K562 (cell line): ENCODE results near the gene CRLF1. TPM values are rescaled to one million over a fixed set of nuclear protein-coding genes. Genes with fewer than 3 reads are reported as not detected.

ENCODE experiments used
- BCOR ChIP-seq: fragments of 450-650 bp; IDR thresholded peaks from 2 replicates; pipeline ENCODE4 v1.6.1; 2016
- HDAC3 ChIP-seq: fragments of 450-650 bp; IDR thresholded peaks from 2 replicates; pipeline ENCODE4 v1.6.1; 2018; ENCODE audit warnings: borderline replicate concordance, mild to moderate bottlenecking, moderate library complexity; ENCODE audit not compliant: partially characterized antibody
- IRF1 ChIP-seq: sonication (generic); formaldehyde crosslinking; IDR thresholded peaks from 2 replicates; pipeline ENCODE4 v1.8.0; 2022; ENCODE audit warnings: missing genetic modification reagents, mild to moderate bottlenecking, borderline replicate concordance
- RAD21 ChIP-seq, 2 experiments: fragments of 250-450 bp in 1 of 2; fragments of 450-650 bp in 1 of 2; sonication (Bioruptor Pico) in 1 of 2; formaldehyde crosslinking in 1 of 2; IDR thresholded peaks in 1 of 2; conservative IDR thresholded peaks in 1 of 2; 2 replicates each; pipeline versions ENCODE4 v1.4.0 to v1.8.0; 2020 to 2022; ENCODE audit warnings: mild to moderate bottlenecking in 2 of 2, moderate library complexity in 1 of 2
- RFX1 ChIP-seq: fragments of 450-650 bp; IDR thresholded peaks from 2 replicates; pipeline ENCODE4 v1.6.1; 2016; ENCODE audit warnings: mild to moderate bottlenecking, moderate library complexity
- SIN3A ChIP-seq, 2 experiments: fragments of 150-350 bp in 1 of 2; IDR thresholded peaks; 2 replicates each; pipeline ENCODE4 v1.6.1; 2011 to 2016; ENCODE audit warnings: borderline replicate concordance in 2 of 2, low read depth in 2 of 2, low read length in 2 of 2, mild to moderate bottlenecking in 2 of 2, moderate library complexity in 2 of 2; ENCODE audit not compliant: control insufficient read depth in 1 of 2
- WHSC1 ChIP-seq: IDR thresholded peaks from one replicate; pipeline ENCODE4 v1.6.1; 2012; ENCODE audit warnings: low read length, control low read depth, inconsistent platforms
- ZBTB34 ChIP-seq: fragments of 250-450 bp; sonication (Bioruptor Pico); IDR thresholded peaks from 2 replicates; pipeline ENCODE4 v1.8.0; 2021; ENCODE audit warnings: mild to moderate bottlenecking, moderate library complexity
- ZBTB40 ChIP-seq, 2 experiments: fragments of 450-650 bp in 1 of 2; sonication (generic) in 1 of 2; formaldehyde crosslinking in 1 of 2; IDR thresholded peaks; 2 replicates each; pipeline versions ENCODE4 v1.7.1 to v1.9.0; 2016 to 2022; ENCODE audit warnings: inconsistent platforms in 1 of 2, mild to moderate bottlenecking in 1 of 2, missing genetic modification reagents in 1 of 2
- ZNF24 ChIP-seq: fragments of 450-650 bp; IDR thresholded peaks from 2 replicates; pipeline ENCODE4 v1.6.1; 2016
- ZNF518B ChIP-seq: fragments of 250-450 bp; sonication (Bioruptor Pico); IDR thresholded peaks from 2 replicates; pipeline ENCODE4 v1.5.0; 2021; ENCODE audit warnings: mild to moderate bottlenecking, moderate library complexity
- polyA plus RNA-seq, 8 experiments: library from polyadenylated mRNA; depleted of rRNA in 4 of 8; stranded (reverse) in 5 of 8; unstranded in 3 of 8; fragments of >200 nt; fragmentation: Nextera tagmentation in 2 of 8; fragmentation: Illumina TruSeq in 1 of 8; extraction: Ambion mirVana in 2 of 8; extraction: Trizol in 1 of 8; gene quantifications; 2 replicates each; pipeline versions ENCODE4 v1.2.1 to v1.2.3, GENCODE V29; 2011 to 2014; ENCODE audit warnings: inconsistent platforms in 1 of 8, missing spikeins in 1 of 8
- total RNA-seq, 7 experiments: library from RNA; depleted of rRNA in 6 of 7; stranded (reverse); fragments of >200 nt in 6 of 7; fragmentation: Illumina TruSeq in 2 of 7; extraction: Trizol in 2 of 7; gene quantifications; 2 replicates each; pipeline versions ENCODE4 v1.2.1 to v1.2.3, GENCODE V29; 2011 to 2021; ENCODE audit warnings: low replicate concordance in 1 of 7

Gene CRLF1
- total and polyA plus RNA-seq, 9 of the 15 experiments (the other 6 are each of a cell fraction or from before 2014, with no cell fraction given) = 0.85 to 3.6 (median 1.7) TPM

- TF ChIP-seq ZBTB40 (IDR thresholded peaks at IDR 0.05) = peak; percentile 67
- TF ChIP-seq ZBTB40 (CRISPR knock-in tag; IDR thresholded peaks at IDR 0.05) = no peak
- TF ChIP-seq ZNF24 = no peak
- no peak for TF ChIP-seq SIN3A (IDR thresholded peaks at IDR 0.05; ENCODE audit: borderline replicate concordance in 2 of 2, control insufficient read depth in 1 of 2, low read depth in 2 of 2, low read length in 2 of 2)
- TF ChIP-seq IRF1 (CRISPR knock-in tag) = no peak
- TF ChIP-seq WHSC1 = no peak
- TF ChIP-seq ZBTB34 (CRISPR knock-in tag) = no peak
- peak in 1 of 2 experiments; percentile 32; a peak in 1 of 4 replicates for TF ChIP-seq RAD21 (CRISPR knock-in tag; conservative IDR thresholded peaks at IDR 0.05 in 1 of 2, IDR thresholded peaks at IDR 0.05 in 1 of 2)
- no peak for TF ChIP-seq RFX1
- TF ChIP-seq HDAC3 = no peak
- TF ChIP-seq BCOR = no peak
- TF ChIP-seq ZNF518B = no peak
Observed at GRCh38 chr19:18596752-18597157, 9.8 kb downstream of the CRLF1 start (continued).
